HepG2 (cell line): ENCODE data around the gene PTPRM. TPM values are rescaled to one million over a fixed set of nuclear protein-coding genes. Genes with fewer than 3 reads are reported as not detected.

Experiments
- ARNT2 ChIP-seq: sonication (generic); formaldehyde crosslinking; IDR thresholded peaks from 2 replicates; pipeline ENCODE4 v1.8.0; 2022; ENCODE audit warnings: mild to moderate bottlenecking, low read depth, missing genetic modification reagents, moderate library complexity
- CREB3 ChIP-seq: sonication (generic); formaldehyde crosslinking; IDR thresholded peaks from 2 replicates; pipeline ENCODE4 v1.5.0; 2020; ENCODE audit warnings: missing genetic modification reagents
- FOSL2 ChIP-seq: sonication (generic); formaldehyde crosslinking; IDR thresholded peaks from 2 replicates; pipeline ENCODE4 v1.4.0; 2020; ENCODE audit warnings: missing genetic modification reagents
- FOXA3 ChIP-seq: IDR thresholded peaks from 2 replicates; pipeline ENCODE4 v1.6.1; 2016; ENCODE audit warnings: missing genetic modification reagents, missing compliant biosample characterization
- FOXJ3 ChIP-seq: sonication (generic); formaldehyde crosslinking; IDR thresholded peaks from 2 replicates; pipeline ENCODE4 v1.4.0; 2020; ENCODE audit warnings: missing genetic modification reagents, mild to moderate bottlenecking, borderline replicate concordance
- GTF2F1 ChIP-seq: fragments of 150-350 bp; IDR thresholded peaks from 2 replicates; pipeline ENCODE4 v1.6.1; 2014; ENCODE audit warnings: low read length
- IKZF4 ChIP-seq: sonication (generic); formaldehyde crosslinking; IDR thresholded peaks from 2 replicates; pipeline ENCODE4 v1.5.1; 2020; ENCODE audit warnings: borderline replicate concordance, mild to moderate bottlenecking, low read depth, missing genetic modification reagents; ENCODE audit errors: not compliant biosample characterization
- KMT2B ChIP-seq: IDR thresholded peaks from 2 replicates; pipeline ENCODE4 v1.6.1; 2016; ENCODE audit warnings: missing genetic modification reagents, missing compliant biosample characterization
- RERE ChIP-seq: IDR thresholded peaks from 2 replicates; pipeline ENCODE4 v1.6.1; 2016; ENCODE audit warnings: low read depth, missing genetic modification reagents, missing compliant biosample characterization
- TCF7L2 ChIP-seq: IDR thresholded peaks from 2 replicates; pipeline ENCODE4 v1.6.1; 2011; ENCODE audit warnings: mild to moderate bottlenecking, low read depth, low read length, moderate library complexity
- ZBTB4 ChIP-seq: sonication (generic); formaldehyde crosslinking; IDR thresholded peaks from 2 replicates; pipeline ENCODE4 v1.4.0; 2020; ENCODE audit warnings: missing genetic modification reagents, mild to moderate bottlenecking, borderline replicate concordance
- ZIK1 ChIP-seq: sonication (generic); formaldehyde crosslinking; IDR thresholded peaks from 2 replicates; pipeline ENCODE4 v1.5.0; 2020; ENCODE audit warnings: mild to moderate bottlenecking, low read depth, missing genetic modification reagents, borderline replicate concordance
- ZKSCAN8 ChIP-seq: IDR thresholded peaks from 2 replicates; pipeline ENCODE4 v1.6.1; 2016; ENCODE audit warnings: borderline replicate concordance, missing genetic modification reagents, missing compliant biosample characterization
- ZMAT3 ChIP-seq: sonication (generic); formaldehyde crosslinking; conservative IDR thresholded peaks from 2 replicates; pipeline ENCODE4 v1.7.0; 2021; ENCODE audit warnings: missing genetic modification reagents
- ZMYM3 ChIP-seq: sonication (generic); formaldehyde crosslinking; IDR thresholded peaks from 2 replicates; pipeline ENCODE4 v1.5.1; 2020; ENCODE audit warnings: mild to moderate bottlenecking, missing genetic modification reagents
- ZNF10 ChIP-seq: sonication (generic); formaldehyde crosslinking; IDR thresholded peaks from 2 replicates; pipeline ENCODE4 v1.4.0; 2020; ENCODE audit warnings: mild to moderate bottlenecking, low read depth, missing genetic modification reagents, borderline replicate concordance
- ZNF232 ChIP-seq: sonication (generic); formaldehyde crosslinking; IDR thresholded peaks from 2 replicates; pipeline ENCODE4 v1.4.0; 2020; ENCODE audit warnings: missing genetic modification reagents, borderline replicate concordance
- ZNF333 ChIP-seq: sonication (generic); formaldehyde crosslinking; IDR thresholded peaks from 2 replicates; pipeline ENCODE4 v1.4.0; 2020; ENCODE audit warnings: mild to moderate bottlenecking, missing genetic modification reagents, borderline replicate concordance
- ZNF564 ChIP-seq: sonication (generic); formaldehyde crosslinking; IDR thresholded peaks from 2 replicates; pipeline ENCODE4 v1.8.1; 2023; ENCODE audit warnings: mild to moderate bottlenecking, missing genetic modification reagents
- ZNF598 ChIP-seq: sonication (generic); formaldehyde crosslinking; IDR thresholded peaks from 2 replicates; pipeline ENCODE4 v1.5.1; 2020; ENCODE audit warnings: mild to moderate bottlenecking, missing genetic modification reagents, borderline replicate concordance
- ZNF788 ChIP-seq: sonication (generic); formaldehyde crosslinking; IDR thresholded peaks from 2 replicates; pipeline ENCODE4 v1.5.0; 2020; ENCODE audit warnings: mild to moderate bottlenecking, missing genetic modification reagents, borderline replicate concordance
- polyA plus RNA-seq, 8 experiments: library from polyadenylated mRNA; depleted of rRNA in 3 of 8; stranded (reverse) in 7 of 8; unstranded in 1 of 8; fragments of >200 nt; fragmentation: Illumina TruSeq in 4 of 8; extraction: Trizol in 4 of 8; gene quantifications; 2 replicates each; pipeline versions ENCODE4 v1.2.1 to v1.2.3, GENCODE V29; 2011 to 2016; ENCODE audit warnings: low read depth in 4 of 8, missing spikeins in 1 of 8, mixed read lengths in 1 of 8; ENCODE audit not compliant: insufficient read depth in 1 of 8
- total RNA-seq, 5 experiments: library from RNA; depleted of rRNA; stranded (reverse); fragments of >200 nt; fragmentation: Illumina TruSeq; extraction: Trizol; gene quantifications; 2 replicates each; pipeline ENCODE4 v1.2.3, GENCODE V29; 2016; ENCODE audit warnings: low read depth in 1 of 5

The PTPRM gene
- total and polyA plus RNA-seq, 2 of the 13 experiments (the other 11 are each of a cell fraction or from before 2014, with no cell fraction given): 12.6 to 108 TPM

- no peak for TF ChIP-seq ZBTB4 (CRISPR knock-in tag)
- no peak for TF ChIP-seq ZIK1
- peak; percentile 19; the same call in 1 of the 2 replicates for TF ChIP-seq FOXJ3 (CRISPR knock-in tag)
- no peak for TF ChIP-seq ZNF333 (CRISPR knock-in tag)
- no peak for TF ChIP-seq CREB3 (CRISPR knock-in tag)
- no peak for TF ChIP-seq ZNF10 (CRISPR knock-in tag)
- no peak for TF ChIP-seq RERE (CRISPR knock-in tag)
- TF ChIP-seq FOXA3 (CRISPR knock-in tag): peak; percentile 73
- TF ChIP-seq ZNF598 (CRISPR knock-in tag): no peak
- no peak for TF ChIP-seq ZNF788
- TF ChIP-seq TCF7L2: no peak
- no peak for TF ChIP-seq GTF2F1
- TF ChIP-seq IKZF4 (CRISPR knock-in tag): no peak
- no peak for TF ChIP-seq ZMYM3 (CRISPR knock-in tag)
- no peak for TF ChIP-seq ZMAT3
- TF ChIP-seq ZNF564 (CRISPR knock-in tag): no peak
- TF ChIP-seq ZNF232: no peak
- TF ChIP-seq FOSL2 (CRISPR knock-in tag): peak; percentile 39
- TF ChIP-seq ARNT2 (CRISPR knock-in tag): no peak
- no peak for TF ChIP-seq KMT2B (CRISPR knock-in tag)
- TF ChIP-seq ZKSCAN8 (CRISPR knock-in tag): no peak
These were observed 236.9 kb downstream of the PTPRM start (continued) for GRCh38 chr18:7803956-7804469.
